WTC11 (cell line): ENCODE data around the gene FCHO1.

ENCODE experiments used
- ATF1 ChIP-seq: sonication (generic); formaldehyde crosslinking; IDR thresholded peaks from 2 replicates; pipeline ENCODE4 v1.8.1; 2023; ENCODE audit warnings: mild to moderate bottlenecking, moderate library complexity, missing genetic modification reagents
- ETV6 ChIP-seq: sonication (generic); formaldehyde crosslinking; IDR thresholded peaks from 2 replicates; pipeline ENCODE4 v1.8.1; 2022; ENCODE audit warnings: mild to moderate bottlenecking, missing genetic modification reagents
- GABPB1 ChIP-seq: sonication (generic); formaldehyde crosslinking; IDR thresholded peaks from 2 replicates; pipeline ENCODE4 v1.8.1; 2023; ENCODE audit warnings: mild to moderate bottlenecking, missing genetic modification reagents
- ZNF671 ChIP-seq: fragments of 250-450 bp; sonication (Bioruptor Pico); IDR thresholded peaks from 2 replicates; pipeline ENCODE4 v1.8.0; 2021; ENCODE audit warnings: mild to moderate bottlenecking
- TF ChIP-seq, protein P1 (sequence below): fragments of 200-600 bp; IDR thresholded peaks from 2 replicates; pipeline ENCODE4 v1.8.0; 2022; ENCODE audit warnings: antibody characterized with exemption
- TF ChIP-seq, protein P2 (sequence below): sonication (generic); formaldehyde crosslinking; IDR thresholded peaks from 2 replicates; pipeline ENCODE4 v1.8.0; 2022; ENCODE audit warnings: missing genetic modification reagents

DNA sequence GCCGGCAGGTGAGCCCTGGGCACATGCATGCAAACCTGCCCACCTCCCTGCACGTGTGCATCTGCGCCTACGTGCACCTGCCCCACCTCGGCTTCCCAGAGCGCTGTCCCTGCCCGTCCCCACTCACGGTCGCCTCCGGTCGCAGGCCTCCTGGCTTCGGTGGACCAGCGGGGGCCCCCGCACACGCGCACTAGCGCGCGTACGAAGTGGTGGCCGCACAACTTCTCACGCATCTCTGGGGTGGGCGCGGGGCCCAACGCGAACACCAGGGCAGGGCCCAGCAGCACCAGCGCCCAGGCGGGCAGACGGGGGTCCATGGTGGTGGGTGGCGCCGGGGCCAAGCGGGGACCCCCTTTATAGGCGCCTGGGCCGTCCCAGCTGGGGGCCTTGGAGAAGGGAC lies 69.9 kb downstream of the FCHO1 start, which contains the start of gene INSL3:
- TF ChIP-seq, protein P1, sequence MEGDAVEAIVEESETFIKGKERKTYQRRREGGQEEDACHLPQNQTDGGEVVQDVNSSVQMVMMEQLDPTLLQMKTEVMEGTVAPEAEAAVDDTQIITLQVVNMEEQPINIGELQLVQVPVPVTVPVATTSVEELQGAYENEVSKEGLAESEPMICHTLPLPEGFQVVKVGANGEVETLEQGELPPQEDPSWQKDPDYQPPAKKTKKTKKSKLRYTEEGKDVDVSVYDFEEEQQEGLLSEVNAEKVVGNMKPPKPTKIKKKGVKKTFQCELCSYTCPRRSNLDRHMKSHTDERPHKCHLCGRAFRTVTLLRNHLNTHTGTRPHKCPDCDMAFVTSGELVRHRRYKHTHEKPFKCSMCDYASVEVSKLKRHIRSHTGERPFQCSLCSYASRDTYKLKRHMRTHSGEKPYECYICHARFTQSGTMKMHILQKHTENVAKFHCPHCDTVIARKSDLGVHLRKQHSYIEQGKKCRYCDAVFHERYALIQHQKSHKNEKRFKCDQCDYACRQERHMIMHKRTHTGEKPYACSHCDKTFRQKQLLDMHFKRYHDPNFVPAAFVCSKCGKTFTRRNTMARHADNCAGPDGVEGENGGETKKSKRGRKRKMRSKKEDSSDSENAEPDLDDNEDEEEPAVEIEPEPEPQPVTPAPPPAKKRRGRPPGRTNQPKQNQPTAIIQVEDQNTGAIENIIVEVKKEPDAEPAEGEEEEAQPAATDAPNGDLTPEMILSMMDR: no peak
- no peak for TF ChIP-seq ZNF671 (CRISPR knock-in tag)
- no peak for TF ChIP-seq GABPB1 (CRISPR knock-in tag)
- no peak for TF ChIP-seq ATF1 (CRISPR knock-in tag)
- TF ChIP-seq, protein P2, sequence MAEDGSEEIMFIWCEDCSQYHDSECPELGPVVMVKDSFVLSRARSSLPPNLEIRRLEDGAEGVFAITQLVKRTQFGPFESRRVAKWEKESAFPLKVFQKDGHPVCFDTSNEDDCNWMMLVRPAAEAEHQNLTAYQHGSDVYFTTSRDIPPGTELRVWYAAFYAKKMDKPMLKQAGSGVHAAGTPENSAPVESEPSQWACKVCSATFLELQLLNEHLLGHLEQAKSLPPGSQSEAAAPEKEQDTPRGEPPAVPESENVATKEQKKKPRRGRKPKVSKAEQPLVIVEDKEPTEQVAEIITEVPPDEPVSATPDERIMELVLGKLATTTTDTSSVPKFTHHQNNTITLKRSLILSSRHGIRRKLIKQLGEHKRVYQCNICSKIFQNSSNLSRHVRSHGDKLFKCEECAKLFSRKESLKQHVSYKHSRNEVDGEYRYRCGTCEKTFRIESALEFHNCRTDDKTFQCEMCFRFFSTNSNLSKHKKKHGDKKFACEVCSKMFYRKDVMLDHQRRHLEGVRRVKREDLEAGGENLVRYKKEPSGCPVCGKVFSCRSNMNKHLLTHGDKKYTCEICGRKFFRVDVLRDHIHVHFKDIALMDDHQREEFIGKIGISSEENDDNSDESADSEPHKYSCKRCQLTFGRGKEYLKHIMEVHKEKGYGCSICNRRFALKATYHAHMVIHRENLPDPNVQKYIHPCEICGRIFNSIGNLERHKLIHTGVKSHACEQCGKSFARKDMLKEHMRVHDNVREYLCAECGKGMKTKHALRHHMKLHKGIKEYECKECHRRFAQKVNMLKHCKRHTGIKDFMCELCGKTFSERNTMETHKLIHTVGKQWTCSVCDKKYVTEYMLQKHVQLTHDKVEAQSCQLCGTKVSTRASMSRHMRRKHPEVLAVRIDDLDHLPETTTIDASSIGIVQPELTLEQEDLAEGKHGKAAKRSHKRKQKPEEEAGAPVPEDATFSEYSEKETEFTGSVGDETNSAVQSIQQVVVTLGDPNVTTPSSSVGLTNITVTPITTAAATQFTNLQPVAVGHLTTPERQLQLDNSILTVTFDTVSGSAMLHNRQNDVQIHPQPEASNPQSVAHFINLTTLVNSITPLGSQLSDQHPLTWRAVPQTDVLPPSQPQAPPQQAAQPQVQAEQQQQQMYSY (CRISPR knock-in tag): no peak
- TF ChIP-seq ETV6 (CRISPR knock-in tag): no peak
